Activated effector memory CD4-positive, alpha-beta T cell treated with anti-CD3 and anti-CD28 coated beads, Interleukin-2, amount 50 U/mL, for 16 hours (primary cell): ENCODE data around the gene SRRM4.

Source experiments
- DNase-seq: peaks from one replicate; pipeline ENCODE4 v3.0.0-alpha.2; 2020

Gene SRRM4

DNA sequence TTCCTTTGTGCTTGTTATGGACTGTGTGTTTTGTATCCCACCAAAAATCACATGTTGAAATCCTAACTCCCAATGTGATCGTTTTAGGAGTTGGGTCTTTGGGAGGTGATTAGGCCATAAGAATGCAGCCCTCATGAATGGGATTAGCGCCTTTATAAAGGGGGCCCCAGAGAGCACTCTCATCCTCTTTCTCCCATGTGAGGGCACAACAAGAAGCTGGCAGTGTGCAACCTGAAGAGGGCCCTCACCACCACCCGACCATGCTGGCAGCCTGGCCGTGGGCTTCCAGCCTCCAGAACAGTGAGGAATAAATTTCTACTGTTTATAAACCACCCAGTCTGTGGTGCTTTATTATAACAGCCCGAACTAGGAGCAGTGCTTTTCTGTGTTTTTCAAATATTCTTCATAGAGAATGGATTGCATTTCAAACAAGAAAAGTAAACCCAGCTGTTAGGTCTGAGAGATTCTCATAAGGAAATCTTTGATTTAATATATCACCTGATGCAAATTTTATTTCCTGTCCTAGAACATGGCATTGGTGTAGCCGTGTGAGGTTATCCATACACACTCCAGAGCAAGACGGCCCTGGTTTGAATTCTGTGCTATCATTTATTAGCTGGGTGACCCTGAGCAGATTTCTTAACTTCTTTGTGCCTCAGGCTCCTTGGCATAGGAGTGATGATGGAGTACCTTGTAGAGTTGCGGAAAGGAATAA, 225.2 kb downstream of the SRRM4 start:
- DNase-seq, result no peak

DNA sequence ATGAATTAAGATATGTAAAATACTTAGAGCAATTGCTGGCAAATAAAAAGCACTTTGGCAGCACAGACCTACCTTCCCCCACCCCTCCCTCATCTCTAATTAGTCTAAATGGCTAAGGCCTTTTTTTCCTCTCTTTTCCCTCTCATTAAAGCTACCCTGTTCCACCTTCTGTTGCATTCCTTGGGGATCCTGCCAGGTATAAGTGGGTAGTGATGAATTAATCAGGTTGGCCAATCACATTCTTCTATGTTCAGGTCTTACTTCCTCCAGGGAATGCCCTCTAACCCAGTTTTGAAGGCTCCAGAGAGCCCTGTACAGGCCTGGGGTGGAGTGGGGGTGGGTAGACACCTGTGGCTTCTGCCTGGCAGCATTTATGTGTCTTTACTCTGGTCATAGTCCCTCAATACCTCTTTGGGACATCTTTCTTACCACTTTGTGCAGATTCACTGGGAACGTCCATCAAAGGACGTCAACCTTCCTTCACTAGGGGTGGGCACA, 225.8 kb downstream of the SRRM4 start:
- no peak for DNase-seq

DNA sequence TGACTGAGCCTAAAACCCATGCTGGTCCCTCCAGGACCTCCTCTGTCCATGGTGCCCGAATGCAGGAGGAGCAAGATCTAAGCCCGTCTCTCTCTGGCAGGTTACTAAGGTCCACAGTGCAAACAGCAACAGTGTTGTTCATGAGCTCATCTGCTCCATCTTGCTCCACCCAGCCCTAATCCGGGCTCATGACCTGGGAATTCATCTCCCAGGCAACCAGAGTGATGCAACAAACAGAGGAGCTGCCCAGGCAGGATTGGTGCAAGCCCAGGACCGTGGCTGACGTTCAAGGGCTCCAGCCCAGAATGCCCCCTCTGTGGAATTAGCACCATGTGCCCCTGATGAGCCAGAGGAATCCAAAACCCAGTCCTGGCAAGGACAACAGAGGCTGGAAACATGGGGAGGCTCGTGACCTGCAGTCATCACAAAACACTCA, 227.3 kb downstream of the SRRM4 start:
- no peak for DNase-seq

DNA sequence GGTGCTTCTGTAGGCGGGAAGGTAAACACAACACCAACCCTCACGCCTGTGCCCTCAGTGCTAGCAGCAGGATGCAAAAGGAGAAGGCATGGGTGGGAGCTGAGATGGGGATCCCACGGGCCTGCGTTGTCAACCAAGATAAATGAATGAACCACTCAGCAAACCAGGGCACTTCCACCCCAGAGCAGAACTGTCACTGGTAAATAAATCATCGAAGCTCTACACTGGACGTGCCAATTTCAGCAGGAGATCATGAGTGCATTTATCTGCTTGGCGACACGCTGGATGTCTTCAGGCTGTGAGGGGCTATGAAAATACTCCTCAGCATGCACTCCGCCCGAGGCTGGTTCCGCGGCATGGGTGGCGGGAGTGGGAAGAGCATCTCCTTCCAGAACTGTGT, 230.5 kb downstream of the SRRM4 start:
- no peak for DNase-seq
